A673 (cell line): Measurements from ENCODE around the gene MAGEA1.

Source experiments
- CTCF ChIP-seq: fragments of 300-800, 200-600 bp; sonication (generic); conservative IDR thresholded peaks from 2 replicates; pipeline ENCODE4 v1.5.1; 2017; ENCODE audit warnings: low read depth, mild to moderate bottlenecking, antibody characterized with exemption, low read length, moderate library complexity, mixed read lengths
- EZH2 ChIP-seq: fragments of 200-600 bp; sonication (generic); IDR thresholded peaks from 2 replicates; pipeline ENCODE4 v1.6.1; 2017; ENCODE audit warnings: borderline replicate concordance, low read depth, mild to moderate bottlenecking, mixed read lengths, antibody characterized with exemption, low read length; ENCODE audit not compliant: poor library complexity, severe bottlenecking

DNA sequence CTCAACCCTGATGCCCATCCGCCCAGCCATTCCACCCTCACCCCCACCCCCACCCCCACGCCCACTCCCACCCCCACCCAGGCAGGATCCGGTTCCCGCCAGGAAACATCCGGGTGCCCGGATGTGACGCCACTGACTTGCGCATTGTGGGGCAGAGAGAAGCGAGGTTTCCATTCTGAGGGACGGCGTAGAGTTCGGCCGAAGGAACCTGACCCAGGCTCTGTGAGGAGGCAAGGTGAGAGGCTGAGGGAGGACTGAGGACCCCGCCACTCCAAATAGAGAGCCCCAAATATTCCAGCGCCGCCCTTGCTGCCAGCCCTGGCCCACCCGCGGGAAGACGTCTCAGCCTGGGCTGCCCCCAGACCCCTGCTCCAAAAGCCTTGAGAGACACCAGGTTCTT lies at the start of gene MAGEA1:
- TF ChIP-seq CTCF (no peak), EZH2 (no peak)
